Measurements from ENCODE around the gene NUP93. TPM values are rescaled to one million over a fixed set of nuclear protein-coding genes. Genes with fewer than 3 reads are reported as not detected.

Gene NUP93
- total and polyA plus RNA-seq, 2 of the 8 experiments (the other 6 are each of a cell fraction or from before 2014, with no cell fraction given) = 147 to 201 TPM

GRCh38 chr16:56828647-56829046, 98.7 kb downstream of the NUP93 start:
- Histone ChIP-seq H4K91ac (replicated peaks; ENCODE audit: insufficient read length, low read length) (no peak overlapping the region), H3K4me3 (ENCODE audit: extremely low read depth in 1 of 4, insufficient read depth in 2 of 4, low read depth in 3 of 4, low read length in 4 of 4) (no peak overlapping the region), H4K20me1 (replicated peaks in 1 of 2; ENCODE audit: control insufficient read depth in 1 of 2, insufficient read depth in 2 of 2, low read length in 2 of 2) (peaks cover 1 to 3% of the 10 kb centered on the region in 2 experiments), H2BK5ac (ENCODE audit: low read depth, low read length) (no peak overlapping the region), H2AK5ac (ENCODE audit: low read depth, low read length) (no peak overlapping the region), H3K9ac (replicated peaks in 1 of 4; ENCODE audit: extremely low read depth in 1 of 4, low read depth in 3 of 4, low read length in 3 of 4) (no peak overlapping the region), H3K56ac (replicated peaks; ENCODE audit: insufficient read length, low read depth, low read length) (no peak overlapping the region), H2BK120ac (replicated peaks; ENCODE audit: low read depth, low read length) (no peak overlapping the region), H3K27me3 (replicated peaks in 1 of 4; ENCODE audit: control insufficient read depth in 3 of 4, extremely low read depth in 1 of 4, insufficient read depth in 3 of 4, low read length in 3 of 4) (no peaks in the 10 kb centered on the region), H2BK12ac (ENCODE audit: low read depth, low read length) (no peak overlapping the region), H3K9me3 (ENCODE audit: insufficient read depth in 2 of 2, low read depth in 1 of 2, low read length in 1 of 2) (no peaks in the 10 kb centered on the region), H3K23ac (ENCODE audit: insufficient read length) (no peak overlapping the region), H3K14ac (ENCODE audit: insufficient read length) (no peak overlapping the region), H2AFZ (ENCODE audit: low read length) (no peak overlapping the region), H3K23me2 (ENCODE audit: low read depth, low read length) (no peaks in the 10 kb centered on the region), H4K5ac (ENCODE audit: insufficient read length, low read depth, low read length) (no peak overlapping the region), H3K79me2 (ENCODE audit: control insufficient read depth in 1 of 2, insufficient read depth in 2 of 2, low read length in 2 of 2) (no peaks in the 10 kb centered on the region), H3K79me1 (ENCODE audit: low read depth, low read length) (no peaks in the 10 kb centered on the region), H3K4me2 (ENCODE audit: insufficient read depth in 1 of 2, low read depth in 2 of 2, low read length in 2 of 2) (no peak overlapping the region), H3K18ac (ENCODE audit: extremely low read depth, low read length) (no peak overlapping the region), H3K36me3 (ENCODE audit: control insufficient read depth in 2 of 4, insufficient read depth in 4 of 4, low read length in 3 of 4) (peaks cover 8 to 49% (median 28%) of the 10 kb centered on the region in 4 experiments), H2BK20ac (ENCODE audit: low read length) (no peak overlapping the region), H3K4me1 (replicated peaks in 1 of 4; ENCODE audit: control insufficient read depth in 3 of 4, insufficient read depth in 4 of 4, low read length in 3 of 4) (0 out of 7 replicates have a peak, but pooled peaks cover 0 to 3% (median 0%) of the 10 kb centered on the region in 4 experiments), H2BK15ac (ENCODE audit: low read length) (no peak overlapping the region), H3K4ac (replicated peaks; ENCODE audit: insufficient read length, low read depth, low read length) (no peak overlapping the region), H3K27ac (ENCODE audit: low read depth, low read length) (no peak overlapping the region), H4K8ac (ENCODE audit: extremely low read depth, insufficient read depth, low read length) (no peak overlapping the region)
- ChIA-PET POLR2A (ENCODE audit: partially characterized antibody) (interaction anchor here (1.3 kb wide), 1 partner anchor 12 kb away, joined by 4 read pairs; no protein-coding TSS in a partner anchor), CTCF (ENCODE audit: partially characterized antibody) (interaction anchor here (1.5 to 1.6 kb wide), 2 partner anchors 10 to 23 kb away, joined by 7 to 9 read pairs; no protein-coding TSS in a partner anchor)
- DNase-seq (ENCODE audit: low read depth in 1 of 2, low spot score in 2 of 2) (no peak), FAIRE-seq (no peak)
- TF ChIP-seq SIN3A (conservative IDR thresholded peaks at IDR 0.05 in 1 of 2, IDR thresholded peaks at IDR 0.05 in 1 of 2; ENCODE audit: low read depth in 1 of 2, low read length in 2 of 2) (no peak), EP300 (IDR thresholded peaks at IDR 0.05; ENCODE audit: borderline replicate concordance in 1 of 2, low read depth in 2 of 2, low read length in 2 of 2) (no peak), CEBPB (IDR thresholded peaks at IDR 0.05; ENCODE audit: low read depth, low read length) (no peak)
- WGBS, 2 experiments (ENCODE audit: extremely low coverage in 1 of 2, insufficient coverage in 1 of 2, insufficient read length in 1 of 2, insufficient replicate concordance in 2 of 2, low coverage in 1 of 2, low lambda C conversion rate in 2 of 2, missing lambda C conversion rate in 1 of 2) = 100% methylated on average over 1 of the region's 1 CpG; no CpG with 5 or more reads in 1 of the 2 experiments

Data from H1 (cell line).